Liver (tissue), 9 donors: ENCODE measurements around the gene CHD5. TPM values are rescaled to one million over a fixed set of nuclear protein-coding genes. Genes with fewer than 3 reads are reported as not detected.

Experiments
- DNase-seq: peaks from one replicate; pipeline ENCODE4 v3.0.0-alpha.2; 2017; ENCODE audit warnings: low spot score
- H3K27ac ChIP-seq, 2 donors: one replicate each; pipeline ENCODE4 v1.7.0; 2013; ENCODE audit warnings: inconsistent platforms in 2 of 2, low read length in 2 of 2, control low read depth in 1 of 2, low read depth in 1 of 2, mild to moderate bottlenecking in 1 of 2
- H3K27me3 ChIP-seq, 4 donors: one replicate each; pipeline versions ENCODE4 v1.6.1 to v1.7.0; 2013; ENCODE audit warnings: low read length in 3 of 4, inconsistent platforms in 1 of 4, mild to moderate bottlenecking in 1 of 4, moderate library complexity in 1 of 4; ENCODE audit not compliant: control insufficient read depth in 4 of 4, insufficient read depth in 4 of 4
- H3K36me3 ChIP-seq, 4 donors: one replicate each; pipeline versions ENCODE4 v1.6.1 to v1.7.0; 2013; ENCODE audit warnings: low read length in 3 of 4, mild to moderate bottlenecking in 3 of 4, low read depth in 1 of 4, moderate library complexity in 1 of 4; ENCODE audit not compliant: control insufficient read depth in 4 of 4, insufficient read depth in 3 of 4
- H3K4me1 ChIP-seq, 4 donors: one replicate each; pipeline versions ENCODE4 v1.6.1 to v1.7.0; 2013; ENCODE audit warnings: low read length in 3 of 4, mild to moderate bottlenecking in 3 of 4, moderate library complexity in 1 of 4; ENCODE audit not compliant: control insufficient read depth in 4 of 4, insufficient read depth in 4 of 4
- H3K4me3 ChIP-seq, 3 donors: one replicate each; pipeline versions ENCODE4 v1.6.1 to v1.7.0; 2013; ENCODE audit warnings: low read length in 3 of 3, control low read depth in 1 of 3, low read depth in 1 of 3, mild to moderate bottlenecking in 1 of 3
- H3K9ac ChIP-seq, 2 donors: one replicate each; pipeline ENCODE4 v1.7.0; 2013; ENCODE audit warnings: low read length in 2 of 2, mild to moderate bottlenecking in 2 of 2, moderate library complexity in 2 of 2, control low read depth in 1 of 2, low read depth in 1 of 2
- H3K9me3 ChIP-seq, 4 donors: one replicate each; pipeline versions ENCODE4 v1.6.1 to v1.7.0; 2013; ENCODE audit warnings: low read length in 3 of 4; ENCODE audit not compliant: control insufficient read depth in 4 of 4
- ATF3 ChIP-seq: IDR thresholded peaks from 2 replicates; pipeline ENCODE4 v1.6.1; 2016; ENCODE audit warnings: antibody characterized with exemption
- CTCF ChIP-seq: fragments of 150-350 bp; IDR thresholded peaks from 2 replicates; pipeline ENCODE4 v1.5.1; 2017; ENCODE audit warnings: improper control_type of control experiment, low read depth, low read length; ENCODE audit not compliant: missing input control
- EGR1 ChIP-seq, 2 donors: IDR thresholded peaks; 2 replicates each; pipeline ENCODE4 v1.6.1; 2016 to 2018; ENCODE audit warnings: antibody characterized with exemption in 2 of 2, low read depth in 2 of 2
- FOXA1 ChIP-seq: IDR thresholded peaks from 2 replicates; pipeline ENCODE4 v1.6.1; 2016; ENCODE audit warnings: antibody characterized with exemption
- FOXA2 ChIP-seq: IDR thresholded peaks from 2 replicates; pipeline ENCODE4 v1.6.1; 2016; ENCODE audit warnings: antibody characterized with exemption
- GABPA ChIP-seq, 2 donors: IDR thresholded peaks in 1 of 2; conservative IDR thresholded peaks in 1 of 2; 2 replicates each; pipeline ENCODE4 v1.6.1; 2016; ENCODE audit warnings: antibody characterized with exemption in 2 of 2, mild to moderate bottlenecking in 1 of 2, moderate library complexity in 1 of 2
- HNF4A ChIP-seq, 2 donors: conservative IDR thresholded peaks; 2 replicates each; pipeline ENCODE4 v1.6.1; 2016; ENCODE audit warnings: antibody characterized with exemption in 2 of 2, mild to moderate bottlenecking in 2 of 2
- HNF4G ChIP-seq: IDR thresholded peaks from 2 replicates; pipeline ENCODE4 v1.6.1; 2016; ENCODE audit warnings: antibody characterized with exemption
- JUND ChIP-seq, 2 donors: IDR thresholded peaks; 2 replicates each; pipeline ENCODE4 v1.6.1; 2016; ENCODE audit warnings: antibody characterized with exemption in 2 of 2
- MAX ChIP-seq: IDR thresholded peaks from 2 replicates; pipeline ENCODE4 v1.6.1; 2016; ENCODE audit warnings: antibody characterized with exemption
- NR2F2 ChIP-seq: IDR thresholded peaks from 2 replicates; pipeline ENCODE4 v1.6.1; 2016; ENCODE audit warnings: antibody characterized with exemption
- RAD21 ChIP-seq, 2 donors: IDR thresholded peaks; 2 replicates each; pipeline ENCODE4 v1.6.1; 2016; ENCODE audit warnings: antibody characterized with exemption in 2 of 2, mild to moderate bottlenecking in 2 of 2
- RXRA ChIP-seq, 2 donors: IDR thresholded peaks; 2 replicates each; pipeline ENCODE4 v1.6.1; 2017 to 2018; ENCODE audit warnings: antibody characterized with exemption in 2 of 2, mild to moderate bottlenecking in 1 of 2
- SP1 ChIP-seq: IDR thresholded peaks from 2 replicates; pipeline ENCODE4 v1.6.1; 2018; ENCODE audit warnings: antibody characterized with exemption, mild to moderate bottlenecking
- TAF1 ChIP-seq: conservative IDR thresholded peaks from 2 replicates; pipeline ENCODE4 v1.6.1; 2016; ENCODE audit warnings: antibody characterized with exemption, mild to moderate bottlenecking
- YY1 ChIP-seq: IDR thresholded peaks from 2 replicates; pipeline ENCODE4 v1.6.1; 2016; ENCODE audit warnings: antibody characterized with exemption, mild to moderate bottlenecking
- WGBS: extraction: QIAGEN DNeasy Blood & Tissue Kit; methylation state at CpG from one replicate; pipeline ENCODE4 v1.1.7; 2013; 5-methylcytosine and 5-hydroxymethylcytosine counted together
- polyA plus RNA-seq, 2 donors: library from polyadenylated mRNA; stranded (reverse) in 1 of 2; unstranded in 1 of 2; fragments of 200-250 nt in 1 of 2; fragments of >200 nt in 1 of 2; fragmentation: Nextera tagmentation in 1 of 2; extraction: Ambion mirVana in 1 of 2; gene quantifications; one replicate each; pipeline versions ENCODE4 v1.2.1 to v1.2.3, GENCODE V29; 2013 to 2015
- total RNA-seq, 2 donors: library from RNA; depleted of rRNA; stranded (reverse); fragments of >200 nt; gene quantifications; one replicate each; pipeline ENCODE4 v1.2.3, GENCODE V29; 2014
- TF ChIP-seq, protein P1 (sequence below): IDR thresholded peaks from 2 replicates; pipeline ENCODE4 v1.6.1; 2016; ENCODE audit warnings: antibody characterized with exemption
- donor health status: healthy.
- donor health status: healthy.
- donor health status: healthy.
- donor health status: healthy.
- donor health status: healthy.

CHD5 gene
- total and polyA plus RNA-seq, 4 donors: under 0.01 to 0.08 TPM; not detected in 2

GRCh38 chr1:6086358-6086757 lies 93.8 kb downstream of the CHD5 start (continued):
- TF ChIP-seq ATF3 (no peak), FOXA1 (no peak), MAX (no peak), RXRA (IDR thresholded peaks at IDR 0.05) (no peak)

DNA sequence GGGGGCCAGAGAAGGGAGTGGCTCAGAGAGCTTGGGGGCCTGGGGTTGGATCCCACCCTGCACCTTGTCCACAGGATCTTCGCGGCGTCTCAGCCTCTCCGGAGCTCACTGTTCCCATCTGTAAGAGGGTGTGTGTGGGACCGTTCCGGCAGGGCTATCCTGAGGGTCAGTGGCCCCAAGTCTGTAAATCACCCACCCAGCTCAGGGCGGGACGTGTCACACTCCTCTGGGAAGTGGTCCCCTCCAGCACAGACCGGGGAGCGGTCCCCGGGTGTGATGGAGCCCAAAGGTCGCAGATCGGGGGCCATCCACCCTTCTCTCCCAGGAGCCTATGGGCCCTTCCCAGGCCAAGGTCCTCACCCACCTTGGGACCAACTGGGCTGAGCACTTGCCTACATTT lies 94.5 kb downstream of the CHD5 start:
- H3K36me3 ChIP-seq: no peaks in the 10 kb centered on the region
- 90% methylated on average over 13 of the region's 13 CpGs for WGBS
- TF ChIP-seq HNF4G: no peak
- TF ChIP-seq RAD21 (IDR thresholded peaks at IDR 0.05): no peak
- TF ChIP-seq YY1: no peak
- no peak for TF ChIP-seq MAX
- H3K4me3 ChIP-seq: no peak overlapping the region
- H3K27ac ChIP-seq: no peak overlapping the region
- H3K9me3 ChIP-seq: no peaks in the 10 kb centered on the region
- H3K9ac ChIP-seq: no peak overlapping the region
- no peaks in the 10 kb centered on the region for H3K4me1 ChIP-seq
- no peak for DNase-seq
- H3K27me3 ChIP-seq: no peaks in the 10 kb centered on the region

- Histone ChIP-seq H3K4me1 (no peaks in the 10 kb centered on the region), H3K27ac (no peak overlapping the region), H3K36me3 (no peaks in the 10 kb centered on the region), H3K4me3 (no peak overlapping the region), H3K9ac (no peak overlapping the region), H3K27me3 (no peaks in the 10 kb centered on the region), H3K9me3 (no peaks in the 10 kb centered on the region)
- WGBS: 77% methylated on average over 18 of the region's 18 CpGs
- DNase-seq: no peak
- TF ChIP-seq RAD21 (IDR thresholded peaks at IDR 0.05) (no peak), RXRA (IDR thresholded peaks at IDR 0.05) (no peak), SP1 (no peak), TAF1 (no peak), NR2F2 (no peak), YY1 (no peak), JUND (IDR thresholded peaks at IDR 0.05) (no peak), MAX (no peak), CTCF (no peak)
These were observed 95.2 kb downstream of the CHD5 start for GRCh38 chr1:6084781-6085495.

DNA sequence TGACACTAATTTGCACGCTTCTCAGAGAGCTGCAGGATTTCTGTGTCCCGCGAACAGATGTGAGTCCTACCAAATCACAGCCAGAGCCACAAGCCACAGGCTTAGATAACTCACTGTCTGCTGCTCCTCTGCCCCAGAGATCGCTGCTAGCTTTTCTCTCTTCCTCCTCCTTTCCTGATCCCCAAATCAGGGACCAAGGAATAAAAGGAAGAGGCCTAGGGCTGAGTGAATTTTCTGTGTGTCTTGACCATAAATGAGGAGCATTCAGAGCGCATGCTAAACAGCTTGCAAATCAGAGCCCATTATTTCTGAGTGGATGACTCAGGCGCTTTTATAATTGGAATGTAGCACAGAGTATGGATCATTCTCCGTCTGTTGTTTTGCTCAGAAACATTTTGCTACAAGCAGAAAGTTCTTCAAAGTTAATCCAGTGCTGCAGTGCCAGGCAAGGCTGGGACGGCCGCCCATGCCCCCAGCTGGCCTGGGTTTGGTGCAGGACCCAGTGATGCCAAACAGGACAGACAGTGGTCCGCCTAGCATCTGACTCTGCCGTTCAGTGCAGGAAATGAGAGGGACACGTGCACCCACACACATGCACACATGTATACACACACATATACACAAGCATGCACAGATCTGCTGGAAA lies 96.2 kb downstream of the CHD5 start:
- Histone ChIP-seq H3K27ac (no peak overlapping the region), H3K4me3 (no peak overlapping the region), H3K9ac (no peak overlapping the region), H3K36me3 (no peaks in the 10 kb centered on the region), H3K9me3 (no peaks in the 10 kb centered on the region), H3K27me3 (no peaks in the 10 kb centered on the region), H3K4me1 (no peaks in the 10 kb centered on the region)
- 76% methylated on average over 12 of the region's 12 CpGs for WGBS
- no peak for DNase-seq
- TF ChIP-seq CTCF (no peak), TAF1 (no peak), HNF4A (conservative IDR thresholded peaks at IDR 0.05) (no peak), EGR1 (IDR thresholded peaks at IDR 0.05; ENCODE audit: low read depth in 2 of 2) (no peak), NR2F2 (no peak), FOXA2 (no peak), FOXA1 (no peak), RXRA (IDR thresholded peaks at IDR 0.05) (no peak), GABPA (IDR thresholded peaks at IDR 0.05 in 1 of 2, conservative IDR thresholded peaks at IDR 0.05 in 1 of 2) (no peak), HNF4G (no peak), ATF3 (no peak), RAD21 (IDR thresholded peaks at IDR 0.05) (no peak)
- TF ChIP-seq, protein P1, sequence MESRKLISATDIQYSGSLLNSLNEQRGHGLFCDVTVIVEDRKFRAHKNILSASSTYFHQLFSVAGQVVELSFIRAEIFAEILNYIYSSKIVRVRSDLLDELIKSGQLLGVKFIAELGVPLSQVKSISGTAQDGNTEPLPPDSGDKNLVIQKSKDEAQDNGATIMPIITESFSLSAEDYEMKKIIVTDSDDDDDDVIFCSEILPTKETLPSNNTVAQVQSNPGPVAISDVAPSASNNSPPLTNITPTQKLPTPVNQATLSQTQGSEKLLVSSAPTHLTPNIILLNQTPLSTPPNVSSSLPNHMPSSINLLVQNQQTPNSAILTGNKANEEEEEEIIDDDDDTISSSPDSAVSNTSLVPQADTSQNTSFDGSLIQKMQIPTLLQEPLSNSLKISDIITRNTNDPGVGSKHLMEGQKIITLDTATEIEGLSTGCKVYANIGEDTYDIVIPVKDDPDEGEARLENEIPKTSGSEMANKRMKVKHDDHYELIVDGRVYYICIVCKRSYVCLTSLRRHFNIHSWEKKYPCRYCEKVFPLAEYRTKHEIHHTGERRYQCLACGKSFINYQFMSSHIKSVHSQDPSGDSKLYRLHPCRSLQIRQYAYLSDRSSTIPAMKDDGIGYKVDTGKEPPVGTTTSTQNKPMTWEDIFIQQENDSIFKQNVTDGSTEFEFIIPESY: no peak
